IMR-90 (cell line): Measurements from ENCODE around the gene NCDN. TPM values are rescaled to one million over a fixed set of nuclear protein-coding genes. Genes with fewer than 3 reads are reported as not detected.

Source experiments
- ATAC-seq: fragments of 200-7000 bp; cut with Tn5 transposase; 2 replicates; pipeline ENCODE4 v1.9.1; 2020; ENCODE audit warnings: low read depth, mild to moderate bottlenecking, moderate library complexity
- BruUV-seq: library from RNA; stranded (reverse); fragments of 400-500 nt; replicated peaks from 2 replicates; lab custom pipeline; 2021; lab: Mats Ljungman, UMichigan
- CTCF ChIA-PET: fragments of 300-600 bp; formaldehyde crosslinking; extraction: SDS; loops from one replicate; lab custom pipeline; 2021; ENCODE audit warnings: antibody characterized with exemption; lab: Yijun Ruan, JAX
- POLR2A ChIA-PET: fragments of 300-600 bp; sonication (Branson Sonifier 250); formaldehyde crosslinking; loops from one replicate; lab custom pipeline; 2022; ENCODE audit warnings: antibody characterized with exemption; ENCODE audit not compliant: unreplicated experiment; lab: Charles Lee
- DNase-seq: peaks from one replicate; pipeline ENCODE4 v3.0.0; 2013
- H2AFZ ChIP-seq: replicated peaks from 2 replicates; pipeline ENCODE3; 2013; ENCODE audit warnings: low read length, mild to moderate bottlenecking; ENCODE audit not compliant: poor library complexity
- H2AK5ac ChIP-seq: 2 replicates; pipeline ENCODE4 v1.6.1; 2013; ENCODE audit warnings: low read depth, low read length, inconsistent platforms
- H2AK9ac ChIP-seq: replicated peaks from 2 replicates; pipeline ENCODE3; 2013; ENCODE audit warnings: mild to moderate bottlenecking, low read depth, low read length, moderate library complexity; ENCODE audit not compliant: poor library complexity
- H2BK120ac ChIP-seq: 2 replicates; pipeline ENCODE4 v1.6.1; 2013; ENCODE audit warnings: low read depth, low read length, inconsistent platforms
- H2BK15ac ChIP-seq: 3 replicates; pipeline ENCODE4 v1.6.1; 2013; ENCODE audit warnings: low read depth, low read length, inconsistent platforms
- H2BK20ac ChIP-seq: 2 replicates; pipeline ENCODE4 v1.6.1; 2013; ENCODE audit warnings: low read depth, mild to moderate bottlenecking, inconsistent platforms, low read length, moderate library complexity
- H2BK5ac ChIP-seq: 2 replicates; pipeline ENCODE4 v1.6.1; 2013; ENCODE audit warnings: mild to moderate bottlenecking, low read depth, low read length, inconsistent platforms; ENCODE audit not compliant: poor library complexity, severe bottlenecking
- H3K14ac ChIP-seq: replicated peaks from 2 replicates; pipeline ENCODE4 v1.6.1; 2013; ENCODE audit warnings: low read depth, low read length, inconsistent platforms
- H3K18ac ChIP-seq: 2 replicates; pipeline ENCODE4 v1.6.1; 2013; ENCODE audit warnings: low read depth, low read length, control low read depth
- H3K23ac ChIP-seq: 2 replicates; pipeline ENCODE4 v1.6.1; 2013; ENCODE audit warnings: low read depth, low read length, inconsistent platforms
- H3K27ac ChIP-seq: 2 replicates; pipeline ENCODE4 v1.5.1; 2013; ENCODE audit warnings: mild to moderate bottlenecking, control low read depth, low read length; ENCODE audit not compliant: insufficient read depth
- H3K27me3 ChIP-seq: 2 replicates; pipeline ENCODE4 v1.6.1; 2013; ENCODE audit warnings: low read length; ENCODE audit not compliant: control insufficient read depth, insufficient read depth
- H3K36me3 ChIP-seq: 2 replicates; pipeline ENCODE4 v1.6.1; 2013; ENCODE audit warnings: low read length, mixed read lengths; ENCODE audit not compliant: control insufficient read depth, insufficient read depth
- H3K4ac ChIP-seq: 2 replicates; pipeline ENCODE4 v1.6.1; 2013; ENCODE audit warnings: low read depth, low read length, inconsistent platforms
- H3K4me1 ChIP-seq: 2 replicates; pipeline ENCODE4 v1.6.1; 2013; ENCODE audit warnings: low read length, mixed read lengths; ENCODE audit not compliant: control insufficient read depth, insufficient read depth
- H3K4me2 ChIP-seq: 2 replicates; pipeline ENCODE4 v1.6.1; 2013; ENCODE audit warnings: low read depth, mild to moderate bottlenecking, control low read depth, low read length, moderate library complexity
- H3K4me3 ChIP-seq: 2 replicates; pipeline ENCODE4 v1.5.1; 2013; ENCODE audit warnings: low read depth, mild to moderate bottlenecking, control low read depth, low read length, moderate library complexity; ENCODE audit not compliant: insufficient read depth
- H3K56ac ChIP-seq: 2 replicates; pipeline ENCODE4 v1.6.1; 2013; ENCODE audit warnings: low read length, inconsistent platforms; ENCODE audit not compliant: insufficient read depth; ENCODE audit errors: extremely low read depth
- H3K79me1 ChIP-seq, 2 experiments: 2 replicates each; pipeline ENCODE4 v1.6.1; 2013; ENCODE audit warnings: low read length in 2 of 2, inconsistent platforms in 1 of 2, low read depth in 1 of 2
- H3K9ac ChIP-seq: 2 replicates; pipeline ENCODE4 v1.6.1; 2013; ENCODE audit warnings: low read depth, low read length, control low read depth
- H3K9me1 ChIP-seq: 2 replicates; pipeline ENCODE4 v1.6.1; 2013; ENCODE audit warnings: low read length, inconsistent platforms; ENCODE audit not compliant: insufficient read depth
- H3K9me3 ChIP-seq: 2 replicates; pipeline ENCODE4 v1.6.1; 2013; ENCODE audit warnings: low read length; ENCODE audit not compliant: control insufficient read depth, insufficient read depth
- H4K20me1 ChIP-seq: 2 replicates; pipeline ENCODE4 v1.6.1; 2013; ENCODE audit warnings: low read length, inconsistent platforms; ENCODE audit not compliant: insufficient read depth
- H4K5ac ChIP-seq: 2 replicates; pipeline ENCODE4 v1.6.1; 2013; ENCODE audit warnings: mild to moderate bottlenecking, low read depth, low read length, control low read depth
- H4K8ac ChIP-seq, 2 experiments: 2 replicates each; pipeline ENCODE4 v1.6.1; 2013; ENCODE audit warnings: low read depth in 2 of 2, low read length in 2 of 2, control low read depth in 1 of 2, inconsistent platforms in 1 of 2
- H4K91ac ChIP-seq: 2 replicates; pipeline ENCODE4 v1.6.1; 2013; ENCODE audit warnings: low read depth, low read length, inconsistent platforms; ENCODE audit not compliant: insufficient read depth
- CHD1 ChIP-seq: IDR thresholded peaks from 2 replicates; pipeline ENCODE4 v1.6.1; 2012; ENCODE audit warnings: low read depth, low read length, improper control_type of control experiment
- CTCF ChIP-seq: conservative IDR thresholded peaks from 2 replicates; pipeline ENCODE4 v1.5.1; 2012; ENCODE audit warnings: mild to moderate bottlenecking, low read depth, low read length, improper control_type of control experiment
- MAFK ChIP-seq: IDR thresholded peaks from 2 replicates; pipeline ENCODE4 v1.6.1; 2012; ENCODE audit warnings: low read depth, low read length, improper control_type of control experiment
- MAZ ChIP-seq: IDR thresholded peaks from 2 replicates; pipeline ENCODE4 v1.6.1; 2012; ENCODE audit warnings: low read depth, mild to moderate bottlenecking, low read length, improper control_type of control experiment, moderate library complexity, borderline replicate concordance
- NFE2L2 ChIP-seq: fragments of 150-350 bp; IDR thresholded peaks from 2 replicates; pipeline ENCODE4 v1.6.1; 2016; ENCODE audit warnings: low read depth, mild to moderate bottlenecking, low read length
- RCOR1 ChIP-seq: IDR thresholded peaks from 2 replicates; pipeline ENCODE4 v1.6.1; 2012; ENCODE audit warnings: mild to moderate bottlenecking, low read length, improper control_type of control experiment; ENCODE audit not compliant: insufficient replicate concordance
- RFX5 ChIP-seq: IDR thresholded peaks from 2 replicates; pipeline ENCODE4 v1.8.0; 2012; ENCODE audit warnings: low read depth, mild to moderate bottlenecking, low read length, moderate library complexity
- WGBS, 2 experiments: methylation state at CpG; one replicate each; pipeline versions ENCODE4 v1.1.5 to v1.1.7; 2013; ENCODE audit warnings: missing lambda C conversion rate in 2 of 2; ENCODE audit not compliant: insufficient read length in 1 of 2; ENCODE audit errors: extremely low coverage in 2 of 2; 5-methylcytosine and 5-hydroxymethylcytosine counted together
- dilution Hi-C: fragments of 300-500 bp; cut with HindIII; formaldehyde crosslinking; loops from one replicate; pipeline ENCODE4 v1.14.3; 2018; ENCODE audit warnings: low sequenced_read_pairs; ENCODE audit not compliant: unreplicated experiment
- in situ Hi-C: fragments of 300-500 bp; cut with MboI; formaldehyde crosslinking; loops from 3 replicates; pipeline ENCODE4 v1.14.3; 2019; ENCODE audit warnings: low sequenced_read_pairs, inconsistent platforms, mixed read lengths
- intact Hi-C: fragments of 100-400 bp; cut with micrococcal nuclease; formaldehyde crosslinking; loops from 2 replicates; pipeline ENCODE4 v1.10.0; 2022
- polyA plus RNA-seq, 3 experiments: library from polyadenylated mRNA; depleted of rRNA; stranded (reverse); fragments of >200 nt; gene quantifications; 2 replicates each; pipeline ENCODE4 v1.2.3, GENCODE V29; 2012; ENCODE audit warnings: low replicate concordance in 1 of 3
- total RNA-seq: library from RNA; depleted of rRNA; stranded (reverse); fragments of >200 nt; gene quantifications from 2 replicates; pipeline ENCODE4 v1.2.3, GENCODE V29; 2012

NCDN gene
- total and polyA plus RNA-seq, 2 of the 4 experiments (the other 2 are of a cell fraction), result 10.0 to 38.8 TPM

DNA sequence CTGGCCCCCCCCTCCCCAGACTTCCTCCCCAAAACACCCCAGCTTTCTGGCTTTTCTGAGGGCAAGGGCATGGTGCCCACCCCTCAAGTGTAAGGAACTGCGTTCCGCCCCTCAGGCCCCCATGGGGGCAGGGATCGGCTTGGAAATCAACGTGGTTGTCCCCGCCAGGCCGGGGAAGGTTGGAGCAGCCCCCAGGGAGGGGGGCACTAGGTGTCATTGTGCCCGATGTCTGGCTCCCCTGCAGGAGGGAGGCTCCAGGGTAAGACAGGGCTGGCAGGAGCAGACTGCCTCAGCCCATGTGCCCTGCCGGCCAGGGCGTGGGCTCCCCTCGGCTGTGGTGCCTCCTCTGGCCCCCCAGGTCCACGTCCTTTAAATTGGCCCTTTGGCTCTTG, 8.1 kb downstream of the NCDN start:
- in situ Hi-C loops, result loop anchor here (5.0 to 10.0 kb wide), 2 partner anchors 162 to 371 kb away; partner anchors contain the start of gene SFPQ
- CTCF ChIA-PET, result interaction anchor here (1.6 to 1.7 kb wide), 4 partner anchors 114 to 162 kb away, joined by 3 to 21 read pairs (median 8); no protein-coding TSS in a partner anchor
- intact Hi-C loops, result no loop called here

More for the DNA sequence above, 8.1 kb downstream of the NCDN start:
- H3K27ac ChIP-seq, result no peak overlapping the region
- POLR2A ChIA-PET, result interaction anchor here (0.6 kb wide), 1 partner anchor 175 kb away, joined by 3 read pairs; no protein-coding TSS in a partner anchor
- H2BK15ac ChIP-seq, result no peak overlapping the region
- H3K9ac ChIP-seq, result no peak overlapping the region
- no peak overlapping the region for H3K23ac ChIP-seq
- no peak overlapping the region for H4K91ac ChIP-seq
- H4K8ac ChIP-seq, result no peak overlapping the region
- H3K56ac ChIP-seq, result no peak overlapping the region
- peaks cover 2 to 15% of the 10 kb centered on the region in 2 experiments; a peak in 1 of 4 replicates for H3K79me1 ChIP-seq
- H3K4me2 ChIP-seq, result no peak overlapping the region
- no peak overlapping the region for H3K4ac ChIP-seq
- WGBS, 2 experiments, result 60% methylated on average over 1 of the region's 11 CpGs; no CpG with 5 or more reads in 1 of the 2 experiments
- no peak for ATAC-seq
- H4K5ac ChIP-seq, result no peak overlapping the region
- H3K27me3 ChIP-seq, result no peaks in the 10 kb centered on the region
- no peak overlapping the region for H3K14ac ChIP-seq
- H2BK5ac ChIP-seq, result no peak overlapping the region
- no peak overlapping the region for H2AK9ac ChIP-seq
- no peak overlapping the region for H3K4me3 ChIP-seq
- no peaks in the 10 kb centered on the region for H3K9me1 ChIP-seq
- peaks cover 39% of the 10 kb centered on the region for H3K36me3 ChIP-seq
- H2BK20ac ChIP-seq, result no peak overlapping the region
- TF ChIP-seq CHD1 (no peak), CTCF (no peak), MAFK (no peak), MAZ (no peak), RFX5 (no peak), NFE2L2 (no peak), RCOR1 (no peak)
- H4K20me1 ChIP-seq, result peaks cover 29% of the 10 kb centered on the region
- no peak overlapping the region for H2AK5ac ChIP-seq
- H2BK120ac ChIP-seq, result no peak overlapping the region
- H2AFZ ChIP-seq, result no peak overlapping the region
- DNase-seq, result no peak
- H3K9me3 ChIP-seq, result no peaks in the 10 kb centered on the region
- no TSS peak for BruUV-seq
- H3K4me1 ChIP-seq, result no peaks in the 10 kb centered on the region; the same call in 1 of the 2 replicates
- H3K18ac ChIP-seq, result no peak overlapping the region
- dilution Hi-C loops, result no loop called here
